Measurements from ENCODE around the gene PPP1R16B.

PPP1R16B gene

DNA sequence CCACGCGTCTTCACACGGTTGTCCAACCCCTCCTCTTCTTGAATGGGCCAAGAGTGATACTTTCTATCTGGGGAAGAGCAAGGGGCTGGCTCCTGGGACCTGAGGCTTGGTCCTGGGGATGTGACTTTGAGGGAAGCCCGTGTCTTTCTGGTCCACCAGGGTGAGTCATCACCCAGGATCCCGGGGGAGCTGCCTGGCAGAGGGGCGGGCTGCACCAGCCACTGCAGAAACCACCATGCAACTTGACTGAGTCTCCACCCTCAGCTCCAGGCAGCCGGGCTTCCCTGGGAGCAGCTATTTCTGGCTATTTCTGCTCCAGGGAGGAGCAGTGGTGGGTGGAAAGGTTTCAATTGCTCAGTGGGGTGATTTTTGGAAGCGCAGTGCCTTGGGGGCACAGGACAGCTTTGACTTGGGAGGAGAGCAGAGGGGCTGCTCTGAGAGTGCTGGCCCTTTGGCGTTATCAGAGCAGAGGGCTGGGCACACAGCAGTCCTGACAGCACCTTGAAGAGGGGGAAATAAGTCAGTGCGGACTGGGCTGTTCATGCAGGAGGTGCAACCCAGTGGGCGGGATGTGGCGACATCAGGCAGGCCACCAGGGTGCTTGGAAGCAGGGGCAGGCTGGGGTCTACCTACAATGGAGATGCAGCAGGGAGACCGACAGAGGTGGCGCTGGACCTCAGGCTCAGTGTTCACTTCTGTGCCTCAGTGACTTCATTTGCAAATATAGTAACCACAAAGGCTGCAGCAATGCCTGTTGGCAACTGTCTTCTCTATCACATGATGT lies 75.6 kb downstream of the PPP1R16B start:
- no peak for DNase-seq

DNA sequence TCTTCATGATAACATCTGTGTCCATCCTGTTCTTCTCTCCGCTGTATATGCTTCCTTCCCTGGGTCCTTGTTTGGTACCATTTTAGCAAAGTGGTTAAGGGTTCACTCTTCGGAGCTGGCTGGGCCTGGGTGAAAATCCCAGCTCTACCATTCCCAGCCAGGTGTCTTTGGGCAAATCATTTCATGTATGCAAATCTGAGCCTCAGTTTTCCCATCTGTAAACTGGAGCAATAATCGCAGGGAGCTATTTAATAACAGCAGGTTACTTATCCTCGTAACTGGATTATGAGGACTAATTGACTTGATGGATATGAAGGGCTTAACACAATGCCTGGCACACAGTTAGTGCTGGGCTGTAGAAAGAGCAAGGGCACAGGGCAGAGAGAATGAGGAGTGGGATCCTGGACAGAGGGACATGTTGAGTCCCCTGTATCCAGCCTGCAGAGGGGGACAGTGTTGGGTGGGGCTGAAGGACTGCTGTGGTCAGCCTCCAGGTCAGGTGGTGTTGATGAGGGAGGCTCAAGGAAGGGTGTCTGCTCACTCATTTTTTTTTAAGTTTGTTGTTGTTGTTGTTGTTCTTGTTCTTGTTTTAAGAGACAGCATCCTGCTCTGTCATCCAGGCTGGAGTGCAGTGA lies 76.4 kb downstream of the PPP1R16B start:
- DNase-seq, result no peak

DNA sequence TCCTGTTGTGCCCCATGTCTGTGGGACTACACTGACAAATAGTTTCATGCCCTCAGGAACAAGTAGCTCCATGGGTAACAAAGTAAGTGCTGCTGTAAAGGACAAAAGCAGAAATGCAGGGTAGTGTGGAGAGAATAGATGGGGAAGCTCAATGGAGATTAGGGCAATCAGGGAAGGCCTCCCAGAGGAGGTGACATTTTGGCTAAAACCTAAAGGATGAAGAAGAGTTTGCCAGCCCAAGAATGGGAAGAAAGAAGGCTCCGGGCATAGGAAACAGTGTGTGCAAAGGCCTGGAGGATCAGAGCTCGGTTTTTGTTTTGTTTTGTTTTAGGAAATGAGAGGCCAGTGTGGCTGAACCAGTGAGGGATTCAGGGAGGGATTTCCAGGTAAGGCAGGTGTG lies 77.1 kb downstream of the PPP1R16B start:
- no peak for DNase-seq

DNA sequence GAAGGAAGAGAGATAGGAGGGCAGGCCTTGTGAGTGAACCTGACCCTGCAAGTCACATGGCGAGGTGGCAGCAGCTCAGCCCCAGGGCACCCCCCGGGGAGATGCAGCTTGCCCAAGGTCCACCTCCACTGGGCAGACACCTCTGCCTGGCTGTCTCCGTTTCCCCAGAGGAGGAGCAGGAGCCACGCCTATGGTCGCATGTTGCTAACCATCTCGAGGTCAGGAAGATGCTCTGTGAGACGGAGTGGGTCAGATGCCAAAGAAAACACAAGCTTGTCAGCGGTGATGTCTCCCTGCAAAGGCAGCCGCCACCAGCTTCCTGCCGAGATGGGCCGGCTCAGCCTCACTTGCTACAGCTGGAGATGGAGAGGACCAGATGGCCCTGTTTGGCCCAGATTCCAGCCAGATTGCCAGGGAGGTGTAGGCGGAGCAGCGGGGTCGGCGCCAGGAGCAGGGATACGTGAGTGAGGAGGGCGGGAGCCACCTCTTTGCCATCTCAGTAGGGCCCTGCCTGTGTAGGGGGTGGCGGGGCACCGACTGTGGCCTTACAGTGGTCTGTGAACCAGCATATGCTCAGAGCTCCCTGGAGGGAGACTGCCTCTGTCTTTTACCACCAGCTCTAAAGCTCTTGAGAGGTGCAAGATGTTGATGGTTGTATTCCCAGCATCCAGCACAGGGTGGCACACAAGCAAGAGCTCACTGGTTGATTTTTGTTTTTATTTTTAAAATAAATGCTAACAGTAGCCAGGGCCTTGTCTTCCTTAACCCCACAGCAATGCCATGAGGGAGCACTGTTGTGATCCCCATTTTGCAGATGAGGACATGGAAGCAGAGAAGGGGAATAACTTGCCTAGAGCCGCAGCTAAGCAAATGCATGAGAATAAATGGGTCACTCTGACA lies 77.8 kb downstream of the PPP1R16B start:
- no peak for DNase-seq

DNA sequence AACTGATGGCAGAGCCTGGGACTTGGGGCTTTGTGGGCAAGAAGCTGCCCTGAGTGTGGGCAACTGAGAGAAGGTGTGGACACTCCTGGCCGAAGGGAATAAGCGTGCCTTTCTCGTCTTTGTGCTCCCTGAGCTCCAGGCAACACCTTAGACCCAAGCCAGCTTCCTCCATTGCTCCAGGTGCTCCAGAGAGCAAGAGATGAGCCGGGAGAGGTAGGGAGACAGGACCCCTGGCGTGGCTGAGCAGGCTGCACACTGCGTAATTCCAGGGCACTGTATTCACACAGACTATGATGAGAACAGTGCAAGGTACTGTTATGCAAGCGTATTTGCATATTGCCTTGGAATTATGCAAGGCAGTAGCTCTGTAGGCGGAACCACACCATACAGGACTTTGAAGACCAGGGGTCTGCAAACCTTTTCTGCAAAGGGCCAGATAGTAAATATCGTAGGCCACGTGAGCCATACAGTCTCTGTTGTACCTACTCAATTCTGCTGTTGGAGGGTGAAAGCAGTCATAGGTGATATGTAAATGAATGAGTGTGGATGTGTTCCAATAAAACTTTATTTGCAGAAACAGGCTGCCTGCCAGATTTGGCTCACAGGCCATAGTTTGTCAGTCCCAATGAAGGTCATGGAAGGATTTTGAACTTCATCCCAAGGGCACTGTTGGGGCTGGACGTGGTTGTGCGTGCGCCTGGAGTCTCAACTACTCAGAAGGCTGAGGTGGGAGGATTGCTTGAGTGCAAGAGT lies 78.7 kb downstream of the PPP1R16B start:
- DNase-seq, result no peak

DNA sequence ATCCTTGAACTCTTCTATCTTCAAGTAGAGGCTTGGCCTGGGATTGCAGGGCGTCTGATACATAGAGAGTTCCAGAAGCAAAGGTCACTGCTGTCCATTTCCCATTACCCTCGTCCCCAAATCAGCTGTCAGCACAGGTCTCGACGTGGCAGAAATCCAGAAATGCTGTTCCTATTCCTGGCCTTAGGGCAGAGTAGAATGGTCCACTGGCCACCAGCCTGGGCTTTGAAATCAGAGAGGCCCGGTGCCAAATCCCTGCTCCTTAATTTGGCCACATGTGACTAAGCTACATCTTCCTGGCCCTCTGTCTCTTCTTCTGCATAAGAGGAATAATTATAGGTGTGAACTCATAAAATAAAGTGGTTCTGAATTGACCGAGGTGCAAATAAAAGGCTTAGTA lies 79.9 kb downstream of the PPP1R16B start:
- DNase-seq, result no peak

DNA sequence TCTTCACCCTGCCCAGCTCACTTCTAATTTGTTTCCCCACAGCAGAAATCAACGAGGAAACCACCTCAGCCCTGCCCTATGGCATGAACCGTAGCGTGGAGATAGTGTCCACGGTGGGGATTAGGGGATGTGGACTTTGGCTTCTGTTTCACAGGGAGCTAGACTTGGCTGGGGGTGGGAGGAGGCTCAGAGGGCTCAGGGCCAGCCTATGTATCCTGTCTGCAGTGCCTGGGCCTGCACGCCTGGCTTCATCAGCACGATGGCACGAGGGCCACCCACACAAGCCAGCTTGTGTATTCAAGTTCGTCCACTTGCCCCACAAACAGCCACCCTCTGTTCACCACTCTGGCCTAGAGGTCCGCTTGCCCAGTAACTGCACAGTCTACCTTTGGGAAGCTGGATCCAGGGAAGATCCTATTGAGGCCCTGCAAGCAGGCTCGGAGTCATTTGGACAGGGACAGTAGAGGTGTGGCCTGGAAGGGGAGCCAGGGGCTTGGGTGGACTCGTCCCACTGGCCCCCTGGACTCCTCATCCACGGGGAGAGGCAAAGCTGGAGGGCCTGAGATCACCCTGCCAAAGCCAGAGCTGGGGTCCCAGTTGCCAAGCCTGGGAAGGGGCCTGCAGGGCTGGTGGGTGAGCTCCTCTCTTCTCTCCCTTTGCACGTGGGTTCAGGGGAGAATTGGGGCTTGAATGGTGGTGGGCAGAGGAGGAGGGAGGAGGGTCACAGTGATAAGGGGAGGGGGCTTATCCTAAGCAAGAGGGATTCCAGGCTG lies 82.7 kb downstream of the PPP1R16B start:
- no peak for DNase-seq

DNA sequence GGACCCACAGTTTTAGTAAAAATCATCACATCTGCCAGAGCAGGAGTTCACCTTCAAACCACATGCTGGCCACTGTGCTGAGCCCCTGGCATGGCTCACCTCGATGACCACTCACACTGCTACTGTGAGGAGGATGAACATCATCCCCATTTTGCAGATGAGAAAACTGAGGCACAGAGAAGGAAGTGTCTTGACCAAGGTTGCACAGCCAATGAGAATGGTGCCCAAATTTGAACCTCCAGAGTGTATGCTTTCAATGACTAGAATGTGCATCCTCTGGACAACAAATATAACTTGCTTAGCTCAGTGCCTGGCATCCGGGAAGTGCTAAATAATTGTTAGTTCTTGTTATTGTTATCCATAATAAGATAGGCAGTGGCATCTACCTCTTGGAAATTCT lies 83.6 kb downstream of the PPP1R16B start:
- DNase-seq, result no peak

DNA sequence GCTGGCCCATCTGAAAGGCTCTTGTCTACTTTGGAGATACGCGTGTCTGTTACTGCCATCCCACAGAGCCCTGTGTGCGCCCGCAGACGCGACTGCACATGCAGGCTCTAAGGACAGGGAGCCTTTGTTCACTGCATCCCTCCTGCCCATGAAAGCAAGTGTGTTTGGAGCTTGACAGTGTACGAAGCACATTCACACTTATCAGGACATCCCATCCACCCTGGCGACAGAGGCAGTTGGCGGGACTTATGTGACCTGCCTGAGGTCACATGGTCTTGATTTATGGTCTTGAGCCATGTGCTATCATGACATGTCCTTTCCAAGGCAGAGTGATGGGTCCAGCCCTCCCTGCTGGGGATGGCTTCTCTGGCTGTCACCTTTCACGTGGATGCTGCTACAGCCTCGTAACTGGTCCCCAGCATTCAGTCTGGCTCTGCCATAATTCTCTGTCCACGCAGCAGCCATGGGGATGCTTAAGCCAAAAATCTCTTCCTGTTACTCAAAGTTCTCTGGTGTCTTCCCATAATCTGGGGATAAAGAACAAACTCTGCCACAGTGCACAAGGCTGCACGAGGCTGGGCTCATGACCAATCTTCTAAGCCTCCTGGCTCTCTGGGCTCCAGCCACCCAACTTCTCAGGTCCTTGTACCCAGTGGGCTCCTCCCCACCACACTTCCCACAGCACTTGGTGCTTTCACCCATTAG lies 84.4 kb downstream of the PPP1R16B start:
- DNase-seq, result peak in 1 of 2 experiments; percentile 40

DNA sequence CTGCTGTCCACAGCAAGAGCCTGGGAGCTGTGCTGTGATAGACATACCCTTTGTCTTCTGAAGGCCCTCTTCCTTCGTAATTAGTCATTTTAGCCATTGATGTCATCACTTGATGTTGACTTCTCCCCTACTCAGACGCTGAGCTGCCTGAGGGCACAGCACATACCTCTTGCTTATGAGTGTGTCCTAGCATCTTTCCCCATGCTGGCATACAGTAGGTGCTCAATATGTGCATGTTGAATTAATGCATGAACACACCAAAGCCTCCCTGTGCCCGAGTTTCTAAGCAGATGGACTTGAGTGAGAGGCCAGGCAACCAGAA lies 85.0 kb downstream of the PPP1R16B start:
- peak in 1 of 2 experiments; percentile 34 for DNase-seq

DNA sequence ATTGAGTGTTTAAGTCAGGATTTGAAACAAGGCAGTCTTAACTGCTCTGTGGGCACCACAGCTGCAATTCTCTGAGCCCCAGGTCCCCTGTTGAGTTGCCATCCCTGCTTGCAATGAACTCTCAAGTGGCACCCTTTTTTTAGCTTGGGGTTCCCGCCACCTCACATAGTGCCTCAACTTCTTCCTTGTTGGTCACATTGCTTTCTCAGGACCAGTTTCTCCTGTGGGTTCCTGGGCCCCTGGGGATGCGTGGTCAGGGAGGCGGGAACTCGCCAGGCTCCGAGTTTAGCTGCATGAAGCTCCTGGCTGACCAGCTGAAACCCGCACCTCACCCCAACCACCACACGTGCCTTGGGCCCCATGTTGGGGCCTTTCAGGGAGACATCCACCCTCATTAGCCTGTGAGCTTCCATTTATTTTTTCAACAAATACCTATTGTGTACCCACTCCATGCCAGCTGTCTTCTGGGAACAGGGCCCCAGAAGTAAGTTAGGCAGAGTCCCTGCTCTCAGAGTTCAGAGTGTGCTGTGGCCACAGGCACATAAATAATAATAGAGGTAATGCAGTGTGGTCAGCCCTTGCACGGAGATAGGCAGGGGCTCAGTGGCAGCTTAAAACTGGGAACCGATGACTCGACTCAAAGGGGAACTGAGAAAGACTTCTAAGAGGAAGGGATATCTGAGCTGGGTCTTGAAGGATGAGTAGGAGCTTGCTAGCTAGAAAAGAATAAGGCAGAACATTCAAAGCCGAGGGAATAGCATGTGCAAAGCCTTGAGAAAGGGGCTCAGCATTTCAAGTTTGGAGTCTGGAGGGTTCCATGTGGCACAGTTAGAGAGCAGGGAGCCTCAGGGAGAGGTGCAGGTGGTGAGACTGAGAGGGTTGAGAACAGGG lies 86.8 kb downstream of the PPP1R16B start:
- DNase-seq, result peak in 1 of 2 experiments; percentile 36

DNA sequence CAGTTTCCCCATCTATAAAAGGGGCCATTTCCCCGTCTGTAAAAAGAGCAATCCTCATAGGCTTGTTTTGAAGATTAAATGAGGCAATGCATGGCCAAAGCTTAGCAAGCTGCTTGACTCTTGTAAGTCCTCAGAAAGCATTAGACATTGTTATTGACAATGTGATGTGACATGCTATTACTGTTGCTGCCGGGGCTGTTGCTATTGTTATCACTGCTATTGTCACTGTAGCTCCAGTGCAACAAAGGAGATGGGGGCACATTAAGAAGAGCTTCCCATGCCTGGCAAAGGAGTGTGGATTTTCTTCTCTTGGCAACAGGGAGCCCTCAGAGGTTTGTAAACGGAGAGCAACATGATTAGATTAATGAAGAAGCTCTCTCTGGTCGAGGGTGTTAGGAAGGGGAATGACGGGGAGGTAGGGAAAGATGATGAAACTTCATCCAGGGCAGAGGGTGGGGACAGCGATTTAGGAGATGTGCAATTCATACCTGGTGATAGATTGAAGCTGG lies 87.6 kb downstream of the PPP1R16B start:
- peak in 1 of 2 experiments; percentile 32 for DNase-seq

DNA sequence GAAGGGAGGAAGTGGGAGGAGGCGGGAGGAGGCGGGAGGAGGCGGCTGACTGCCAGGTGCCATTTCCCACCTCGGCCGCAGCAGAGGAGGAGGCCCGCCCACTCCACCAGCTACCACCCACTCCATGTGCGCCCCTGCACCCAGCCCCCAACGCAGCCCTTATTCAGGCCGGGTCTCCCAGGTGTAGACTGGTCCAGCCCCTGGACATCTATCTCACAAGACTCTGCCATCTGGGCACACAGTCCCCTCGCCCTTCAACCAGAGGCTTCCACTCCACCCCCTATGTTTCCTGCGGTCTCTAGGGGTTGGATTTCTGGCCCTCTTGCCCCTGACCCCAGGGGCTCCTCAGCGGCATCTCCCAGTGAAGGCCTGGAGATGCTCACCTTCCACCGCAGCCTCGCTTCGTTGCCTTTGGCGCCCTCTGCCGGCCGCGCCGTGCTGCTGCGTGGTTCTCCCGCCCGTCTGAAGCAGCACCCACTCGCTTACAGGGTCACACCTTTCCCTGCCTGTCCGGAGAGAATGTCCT lies 88.1 kb downstream of the PPP1R16B start:
- peak; percentile 88 to 91 for DNase-seq

DNA sequence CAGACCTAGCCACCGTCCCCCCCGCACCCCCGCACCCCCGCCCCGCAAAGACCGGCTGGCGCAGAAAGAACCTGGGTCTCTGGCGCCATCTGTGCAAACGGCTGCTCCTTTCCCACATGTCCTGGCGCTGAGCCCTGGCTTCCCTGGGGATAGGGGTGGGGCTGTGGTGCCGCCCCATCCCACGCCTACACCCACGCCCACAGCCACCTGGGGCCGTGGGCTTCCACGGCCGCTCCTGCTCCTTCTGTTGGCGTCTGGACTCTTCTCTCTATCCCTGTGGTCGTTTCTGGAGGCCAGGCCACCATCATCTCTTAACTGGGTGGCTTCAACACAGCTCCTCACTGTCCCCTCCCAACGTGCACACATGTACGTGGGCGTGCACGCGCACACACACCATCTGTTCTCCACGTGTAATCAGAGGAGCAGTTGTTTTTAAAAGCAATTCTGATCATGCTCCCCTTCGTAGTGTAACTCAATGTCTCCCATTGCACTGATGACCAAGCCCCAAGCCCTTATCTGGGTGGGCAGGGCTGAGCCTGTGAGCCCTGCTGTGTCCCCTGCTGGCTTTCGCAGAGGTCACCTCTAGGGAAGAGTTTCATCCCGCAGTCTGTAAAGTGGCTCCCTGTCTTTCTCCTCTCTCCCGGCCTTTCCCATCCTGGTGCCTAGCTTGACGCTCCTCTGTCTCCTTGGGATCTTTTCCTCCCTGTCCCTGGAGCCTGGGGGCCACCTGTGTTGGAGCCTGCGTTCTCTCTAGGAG lies 88.8 kb downstream of the PPP1R16B start:
- no peak for DNase-seq

DNA sequence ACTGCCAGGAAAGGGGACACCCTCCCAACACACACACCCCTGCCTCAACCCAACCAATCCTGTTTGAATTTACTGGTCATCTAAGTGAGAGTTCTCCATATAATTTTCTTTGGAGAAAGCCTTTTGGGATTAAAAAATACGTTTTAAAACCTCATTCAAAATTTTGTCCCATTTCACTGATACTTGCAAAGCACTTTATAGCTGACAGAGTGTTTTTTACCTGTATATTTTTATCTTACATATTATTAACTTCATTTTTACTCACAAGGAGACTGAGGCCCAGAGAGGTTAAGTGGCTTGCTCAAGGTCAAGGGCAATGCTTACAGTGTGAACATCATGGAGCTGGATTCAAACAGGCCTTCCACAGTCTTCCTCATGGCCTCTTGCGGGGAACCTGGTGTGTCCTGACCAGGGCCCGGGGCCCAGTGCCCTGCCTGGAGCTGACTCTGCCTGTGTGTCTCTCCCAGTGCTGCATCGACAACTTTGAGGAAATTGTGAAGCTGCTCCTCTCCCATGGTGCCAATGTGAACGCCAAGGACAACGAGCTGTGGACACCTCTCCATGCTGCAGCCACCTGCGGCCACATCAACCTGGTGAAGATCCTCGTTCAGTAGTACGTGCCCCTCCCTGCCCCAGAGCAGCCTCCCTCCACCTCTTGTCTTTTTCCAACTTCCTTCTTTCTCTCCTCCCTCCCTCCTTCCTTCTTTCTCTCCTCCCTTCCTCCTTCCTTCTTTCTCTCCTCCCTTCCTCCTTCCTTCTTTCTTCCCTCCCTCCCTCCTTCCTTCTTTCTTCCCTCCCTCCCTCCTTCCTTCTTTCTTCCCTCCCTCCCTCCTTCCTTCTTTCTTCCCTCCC lies 89.8 kb downstream of the PPP1R16B start:
- DNase-seq, result no peak

DNA sequence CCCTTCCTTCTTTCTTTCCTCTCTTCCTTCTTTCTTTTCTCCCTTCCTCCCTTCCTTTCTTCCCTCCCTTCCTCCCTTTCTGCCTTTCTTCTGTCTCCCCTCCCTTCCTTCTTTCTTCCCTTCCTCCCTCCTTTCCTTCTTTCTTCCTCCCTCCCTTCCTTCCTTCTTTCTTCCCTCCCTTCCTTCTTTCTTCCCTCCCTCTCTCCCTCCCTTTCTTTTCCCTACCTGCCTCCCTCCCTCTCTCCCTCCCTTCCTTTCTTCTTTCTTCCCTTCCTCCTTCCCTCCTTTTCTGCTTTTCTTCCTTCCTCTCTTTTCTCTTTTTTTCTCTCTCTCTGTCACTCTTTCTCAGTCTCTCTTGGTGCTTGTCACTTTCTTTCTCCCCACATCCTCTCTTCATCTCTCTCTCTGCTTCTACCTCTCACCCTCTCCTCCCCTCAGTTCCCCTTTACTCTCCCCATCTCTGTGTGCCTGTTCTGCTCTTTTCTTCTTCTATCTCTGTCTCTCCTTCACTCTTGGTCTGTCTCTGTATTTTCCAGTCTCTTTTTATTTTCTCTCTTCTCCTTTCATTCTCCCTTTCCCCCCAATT lies 90.6 kb downstream of the PPP1R16B start:
- no peak for DNase-seq

DNA sequence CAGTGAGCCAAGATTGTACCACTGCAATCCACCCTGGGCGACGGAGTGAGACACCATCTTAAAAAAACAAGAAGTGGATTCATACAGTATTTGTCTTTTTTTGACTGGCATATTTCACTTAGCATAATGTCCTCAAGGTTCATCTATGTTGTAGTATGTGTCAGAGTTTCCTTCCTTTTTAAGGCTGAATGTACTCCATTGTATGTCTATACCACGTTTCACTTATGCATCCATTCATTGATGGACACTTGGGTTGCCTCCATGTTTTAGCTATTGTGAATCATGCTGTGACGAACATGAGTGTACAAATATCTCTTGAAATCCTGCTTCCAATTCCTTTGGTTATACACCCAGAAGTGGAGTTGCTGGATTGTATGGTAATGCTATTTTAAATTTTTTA lies 91.8 kb downstream of the PPP1R16B start:
- DNase-seq, result no peak

DNA sequence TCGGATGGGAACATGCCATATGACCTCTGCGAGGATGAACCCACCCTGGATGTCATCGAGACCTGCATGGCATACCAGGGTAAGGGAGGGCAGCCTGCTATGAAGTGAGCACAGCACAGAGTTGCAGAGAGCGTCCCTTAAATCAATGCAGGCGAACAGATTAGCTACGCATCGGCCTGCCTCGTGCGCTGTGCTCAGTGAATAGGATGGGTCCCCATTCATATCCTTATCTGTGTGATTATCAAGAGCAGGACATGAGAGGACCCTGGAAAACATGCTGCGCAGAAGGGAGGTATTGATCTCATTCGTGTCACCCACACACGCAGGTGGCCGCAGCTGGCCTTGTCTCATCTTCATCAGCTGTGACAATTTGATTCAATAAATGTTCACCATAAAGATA lies 95.1 kb downstream of the PPP1R16B start:
- no peak for DNase-seq

All from activated T-cell treated with anti-CD3 and anti-CD28 coated beads, Interleukin-2, amount 50 U/mL, for 48 hours (primary cell).